Measurements from ENCODE around the gene LCE6A.

GRCh38 chr1:152842556-152842955 is at the start of gene LCE6A:
- TF ChIP-seq ZNF274 (IDR thresholded peaks at IDR 0.05; ENCODE audit: low read depth, low read length) (no peak), YY1 (IDR thresholded peaks at IDR 0.05; ENCODE audit: insufficient read depth, insufficient read length) (no peak), SUZ12 (IDR thresholded peaks at IDR 0.05; ENCODE audit: extremely low read depth, insufficient read depth, insufficient read length) (no peak)

Measured in NT2/D1 (cell line).